Astrocyte (in vitro differentiated cells and primary cell): ENCODE measurements around the gene MRRF. TPM values are rescaled to one million over a fixed set of nuclear protein-coding genes. Genes with fewer than 3 reads are reported as not detected.

Experiments used
- DNase-seq: peaks from one replicate; pipeline ENCODE4 v3.0.0-alpha.2; 2010; ENCODE audit warnings: low read depth
- FAIRE-seq: peaks from 2 replicates; lab custom pipeline; 2011; peaks lifted over from hg19 to GRCh38; lab: Jason Lieb, UNC
- H2AFZ ChIP-seq: 2 replicates; pipeline ENCODE4 v1.6.0; 2012; ENCODE audit warnings: low read depth, low read length, inconsistent platforms
- H3K27ac ChIP-seq: 2 replicates; pipeline ENCODE4 v1.5.1; 2011; ENCODE audit warnings: low read depth, low read length, inconsistent platforms
- H3K27me3 ChIP-seq: 2 replicates; pipeline ENCODE4 v1.6.0; 2011; ENCODE audit warnings: low read length, inconsistent platforms; ENCODE audit not compliant: insufficient read depth
- H3K36me3 ChIP-seq: 2 replicates; pipeline ENCODE4 v1.5.1; 2011; ENCODE audit warnings: low read length, inconsistent platforms; ENCODE audit not compliant: insufficient read depth
- H3K4me1 ChIP-seq: 2 replicates; pipeline ENCODE4 v1.5.1; 2011; ENCODE audit warnings: low read length, inconsistent platforms; ENCODE audit not compliant: insufficient read depth
- H3K4me2 ChIP-seq: 2 replicates; pipeline ENCODE4 v1.6.0; 2012; ENCODE audit warnings: low read length, inconsistent platforms
- H3K4me3 ChIP-seq: 2 replicates; pipeline ENCODE4 v1.5.1; 2011; ENCODE audit warnings: low read depth, mild to moderate bottlenecking, low read length, inconsistent platforms; ENCODE audit not compliant: insufficient read depth
- H3K79me2 ChIP-seq: 2 replicates; pipeline ENCODE4 v1.6.0; 2012; ENCODE audit warnings: mild to moderate bottlenecking, low read length, inconsistent platforms; ENCODE audit not compliant: insufficient read depth
- H3K9ac ChIP-seq: 2 replicates; pipeline ENCODE4 v1.6.0; 2012; ENCODE audit warnings: mild to moderate bottlenecking, low read length, inconsistent platforms
- H3K9me3 ChIP-seq: 2 replicates; pipeline ENCODE4 v1.5.1; 2012; ENCODE audit warnings: low read depth, mild to moderate bottlenecking, low read length, inconsistent platforms; ENCODE audit not compliant: insufficient read depth
- H4K20me1 ChIP-seq: 2 replicates; pipeline ENCODE4 v1.6.0; 2012; ENCODE audit warnings: low read length, inconsistent platforms; ENCODE audit not compliant: insufficient read depth
- H3K27ac Mint-ChIP-seq: one replicate; pipeline ENCODE4 v1.8.0; 2021; ENCODE audit warnings: mild to moderate bottlenecking, mixed read lengths; ENCODE audit not compliant: unreplicated experiment
- H3K27me3 Mint-ChIP-seq: one replicate; pipeline ENCODE4 v1.8.0; 2021; ENCODE audit warnings: low read depth, mixed read lengths; ENCODE audit not compliant: unreplicated experiment
- H3K36me3 Mint-ChIP-seq: one replicate; pipeline ENCODE4 v1.8.0; 2021; ENCODE audit warnings: low read depth, mixed read lengths; ENCODE audit not compliant: unreplicated experiment
- H3K4me1 Mint-ChIP-seq: one replicate; pipeline ENCODE4 v1.8.0; 2021; ENCODE audit warnings: low read depth, mixed read lengths; ENCODE audit not compliant: unreplicated experiment
- H3K4me3 Mint-ChIP-seq: one replicate; pipeline ENCODE4 v1.8.0; 2021; ENCODE audit warnings: mild to moderate bottlenecking, moderate library complexity, mixed read lengths; ENCODE audit not compliant: unreplicated experiment
- H3K9me3 Mint-ChIP-seq: one replicate; pipeline ENCODE4 v1.8.0; 2021; ENCODE audit warnings: mild to moderate bottlenecking, mixed read lengths; ENCODE audit not compliant: unreplicated experiment
- CTCF ChIP-seq: IDR thresholded peaks from 2 replicates; pipeline ENCODE4 v1.5.1; 2011; ENCODE audit warnings: low read depth, mild to moderate bottlenecking, inconsistent platforms, low read length, moderate library complexity; ENCODE audit not compliant: insufficient read depth
- EZH2 ChIP-seq: IDR thresholded peaks from 2 replicates; pipeline ENCODE4 v1.6.1; 2012; ENCODE audit warnings: mild to moderate bottlenecking, low read length, inconsistent platforms; ENCODE audit not compliant: insufficient read depth
- total RNA-seq: library from RNA; stranded (reverse); gene quantifications from 2 replicates; pipeline ENCODE4 v1.2.1, GENCODE V29; 2021

Gene MRRF
- total RNA-seq, 1 donor from 2014 or later, result 24.0 TPM

GRCh38 chr9:122228568-122229484, 35.9 kb upstream of the MRRF start, which contains the start of gene LHX6:
TSS of gene LHX6 (minus strand) at chr9:122228957. CDS start at chr9:122228740, 217 bp downstream.
- Mint-ChIP-seq H3K27me3 (peaks cover 38% of the 10 kb centered on the region), H3K9me3 (peaks cover 8% of the 10 kb centered on the region), H3K36me3 (peaks cover 3% of the 10 kb centered on the region), H3K4me1 (peaks cover 2% of the 10 kb centered on the region), H3K27ac (no peak within 1 kb of the TSS), H3K4me3 (peak within 1 kb of the TSS; percentile 50)
- H2AFZ ChIP-seq, result peak within 1 kb of the TSS; percentile 56
- peaks cover 8% of the 10 kb centered on the region for H3K4me1 ChIP-seq
- H3K36me3 ChIP-seq, result no peaks in the 10 kb centered on the region
- no peaks in the 10 kb centered on the region for H4K20me1 ChIP-seq
- H3K9ac ChIP-seq, result no peak within 1 kb of the TSS
- peak within 1 kb of the TSS; percentile 33 for H3K4me3 ChIP-seq
- DNase-seq (peak; percentile 22), FAIRE-seq (no peak)
- peak within 1 kb of the TSS; percentile 79 for H3K4me2 ChIP-seq
- H3K9me3 ChIP-seq, result peaks cover 3% of the 10 kb centered on the region
- no peaks in the 10 kb centered on the region for H3K79me2 ChIP-seq
- no peak within 1 kb of the TSS for H3K27ac ChIP-seq
- peaks cover 74% of the 10 kb centered on the region for H3K27me3 ChIP-seq
- TF ChIP-seq CTCF, result no peak
- peak; percentile 92 for TF ChIP-seq EZH2

- Histone ChIP-seq H3K4me3 (no peak overlapping the region), H3K4me1 (peaks cover 8% of the 10 kb centered on the region), H3K79me2 (no peaks in the 10 kb centered on the region), H3K4me2 (no peak overlapping the region), H3K9ac (no peak overlapping the region), H3K27ac (no peak overlapping the region), H3K9me3 (peaks cover 3% of the 10 kb centered on the region), H2AFZ (no peak overlapping the region), H4K20me1 (no peaks in the 10 kb centered on the region), H3K27me3 (peaks cover 69% of the 10 kb centered on the region), H3K36me3 (no peaks in the 10 kb centered on the region)
- H3K27me3 Mint-ChIP-seq, result peaks cover 36% of the 10 kb centered on the region
- FAIRE-seq, result no peak
- TF ChIP-seq EZH2 (no peak), CTCF (no peak)
- peaks cover 2% of the 10 kb centered on the region for H3K4me1 Mint-ChIP-seq
- H3K27ac Mint-ChIP-seq, result no peak overlapping the region
- peaks cover 2% of the 10 kb centered on the region for H3K36me3 Mint-ChIP-seq
- peaks cover 10% of the 10 kb centered on the region for H3K9me3 Mint-ChIP-seq
- no peak for DNase-seq
- H3K4me3 Mint-ChIP-seq, result no peak overlapping the region
These were observed 35.2 kb upstream of the MRRF start for GRCh38 chr9:122229485-122229837.

- H3K4me3 Mint-ChIP-seq, result no peak overlapping the region
- Histone ChIP-seq H3K27ac (no peak overlapping the region), H3K4me2 (no peak overlapping the region), H3K9ac (no peak overlapping the region), H3K9me3 (no peaks in the 10 kb centered on the region), H3K79me2 (no peaks in the 10 kb centered on the region), H3K27me3 (peaks cover 37% of the 10 kb centered on the region), H2AFZ (no peak overlapping the region), H3K36me3 (no peaks in the 10 kb centered on the region), H4K20me1 (no peaks in the 10 kb centered on the region), H3K4me1 (peaks cover 8% of the 10 kb centered on the region), H3K4me3 (no peak overlapping the region)
- no peaks in the 10 kb centered on the region for H3K4me1 Mint-ChIP-seq
- FAIRE-seq (no peak), DNase-seq (no peak)
- TF ChIP-seq CTCF (no peak), EZH2 (no peak)
- H3K27ac Mint-ChIP-seq, result no peak overlapping the region
- no peaks in the 10 kb centered on the region for H3K36me3 Mint-ChIP-seq
- H3K9me3 Mint-ChIP-seq, result peaks cover 3% of the 10 kb centered on the region
- peaks cover 10% of the 10 kb centered on the region for H3K27me3 Mint-ChIP-seq
These were observed 31.8 kb upstream of the MRRF start for GRCh38 chr9:122232796-122233306.
